Dendritic cell treated with granulocyte-macrophage colony-stimulating factor and Interleukin-4, amounts not matched to agents 40 ng/mL and 50 ng/mL, for 4 days (primary cell): ENCODE data around the gene PCDHGA9.
A peak's percentile ranks its signal among the peaks of the same experiment; 100 is the strongest.

Experiments
- H3K27ac Mint-ChIP-seq: one replicate; pipeline ENCODE4 v1.8.0; 2022; ENCODE audit warnings: mild to moderate bottlenecking, mixed read lengths
- H3K27me3 Mint-ChIP-seq: one replicate; pipeline ENCODE4 v1.8.0; 2022; ENCODE audit warnings: mild to moderate bottlenecking, mixed read lengths
- H3K36me3 Mint-ChIP-seq: one replicate; pipeline ENCODE4 v1.8.0; 2022; ENCODE audit warnings: low read depth, mixed read lengths
- H3K4me1 Mint-ChIP-seq: one replicate; pipeline ENCODE4 v1.8.0; 2022; ENCODE audit warnings: low read depth, mixed read lengths
- H3K4me3 Mint-ChIP-seq: one replicate; pipeline ENCODE4 v1.8.0; 2022; ENCODE audit warnings: mild to moderate bottlenecking, moderate library complexity, mixed read lengths
- H3K9me3 Mint-ChIP-seq: one replicate; pipeline ENCODE4 v1.8.0; 2022; ENCODE audit warnings: mixed read lengths
- intact Hi-C: fragments of 100-400 bp; cut with micrococcal nuclease; formaldehyde crosslinking; loops from one replicate; pipeline ENCODE4 v1.15.0; 2022

The PCDHGA9 gene

DNA sequence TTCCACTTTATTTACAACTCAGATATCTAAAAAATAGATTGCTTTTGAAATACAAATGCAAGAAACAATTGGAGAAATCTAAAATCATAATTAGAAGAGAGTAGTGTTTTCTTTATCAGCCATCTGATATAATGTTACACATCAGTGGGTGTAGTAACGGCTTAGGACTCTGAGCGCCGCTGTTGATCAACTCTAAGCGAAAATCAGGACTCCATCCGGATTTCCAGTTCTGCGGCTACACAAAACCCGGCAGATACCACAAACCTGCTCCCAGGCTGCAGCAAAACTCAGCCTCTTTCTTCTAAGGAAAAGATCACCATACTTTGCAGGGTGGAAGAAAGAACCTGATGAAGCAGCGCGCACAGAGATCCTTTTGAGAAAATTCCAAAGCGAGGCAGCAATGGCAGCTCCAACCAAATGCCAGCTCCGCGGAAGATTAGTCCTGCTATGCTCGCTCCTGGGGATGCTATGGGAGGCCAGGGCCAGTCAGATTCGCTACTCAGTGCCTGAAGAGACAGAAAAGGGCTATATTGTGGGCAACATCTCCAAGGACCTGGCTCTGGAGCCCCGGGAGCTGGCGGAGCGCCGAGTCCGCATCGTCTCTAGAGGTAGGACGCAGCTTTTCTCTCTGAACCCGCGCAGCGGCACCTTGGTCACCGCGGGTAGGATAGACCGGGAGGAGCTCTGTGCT, at the start of gene PCDHGA9:
PCDHGA9 (plus strand) TSS at position 226 of the 691 bp plus-strand sequence; CDS start at position 401, 175 bp downstream.
- Mint-ChIP-seq H3K4me1 (no peaks in the 10 kb centered on the region), H3K9me3 (peaks cover 38% of the 10 kb centered on the region), H3K27me3 (peaks cover 77% of the 10 kb centered on the region), H3K36me3 (no peaks in the 10 kb centered on the region), H3K27ac (no peak within 1 kb of the TSS), H3K4me3 (no peak within 1 kb of the TSS)
- intact Hi-C loops, result no loop called here

GRCh38 chr5:141354900-141355469, 47.6 kb upstream of the PCDHGA9 start, which contains the start of gene PCDHGA4:
Gene PCDHGA4 (plus strand): TSS chr5:141355021. CDS start chr5:141355108, 87 bp downstream.
- H3K4me1 Mint-ChIP-seq, result no peaks in the 10 kb centered on the region
- H3K9me3 Mint-ChIP-seq, result peaks cover 57% of the 10 kb centered on the region
- intact Hi-C loops, result no loop called here
- no peak within 1 kb of the TSS for H3K27ac Mint-ChIP-seq
- no peaks in the 10 kb centered on the region for H3K36me3 Mint-ChIP-seq
- peaks cover 70% of the 10 kb centered on the region for H3K27me3 Mint-ChIP-seq
- peak within 1 kb of the TSS; percentile 23 for H3K4me3 Mint-ChIP-seq

DNA sequence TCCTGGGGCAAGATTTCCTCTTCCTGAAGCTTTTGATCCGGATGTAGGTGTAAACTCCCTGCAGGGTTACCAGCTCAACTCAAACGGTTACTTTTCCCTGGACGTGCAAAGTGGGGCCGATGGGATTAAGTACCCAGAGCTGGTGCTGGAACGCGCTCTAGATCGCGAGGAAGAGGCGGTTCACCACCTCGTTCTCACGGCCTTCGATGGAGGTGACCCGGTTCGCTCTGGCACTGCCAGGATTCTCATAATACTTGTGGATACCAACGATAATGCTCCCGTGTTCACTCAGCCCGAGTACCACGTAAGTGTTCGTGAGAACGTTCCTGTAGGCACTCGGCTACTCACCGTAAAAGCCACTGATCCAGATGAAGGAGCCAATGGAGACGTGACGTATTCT, 46.9 kb upstream of the PCDHGA9 start:
- no peak overlapping the region for H3K4me3 Mint-ChIP-seq
- no peak overlapping the region for H3K27ac Mint-ChIP-seq
- intact Hi-C loops, result no loop called here
- peaks cover 57% of the 10 kb centered on the region for H3K9me3 Mint-ChIP-seq
- peaks cover 70% of the 10 kb centered on the region for H3K27me3 Mint-ChIP-seq
- H3K36me3 Mint-ChIP-seq, result no peaks in the 10 kb centered on the region
- H3K4me1 Mint-ChIP-seq, result no peaks in the 10 kb centered on the region

DNA sequence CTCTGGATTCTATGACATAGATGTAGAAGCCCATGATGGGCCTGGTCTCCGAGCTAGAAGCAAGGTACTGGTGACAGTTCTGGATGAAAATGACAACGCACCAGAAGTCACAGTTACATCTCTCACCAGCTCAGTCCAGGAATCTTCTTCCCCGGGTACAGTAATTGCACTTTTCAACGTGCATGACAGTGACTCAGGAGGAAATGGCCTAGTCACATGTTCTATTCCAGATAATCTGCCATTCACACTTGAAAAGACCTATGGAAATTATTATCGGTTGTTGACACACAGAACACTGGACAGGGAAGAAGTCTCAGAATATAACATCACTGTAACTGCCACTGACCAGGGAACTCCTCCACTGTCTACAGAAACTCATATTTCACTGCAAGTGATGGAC, 46.4 kb upstream of the PCDHGA9 start:
- H3K36me3 Mint-ChIP-seq, result no peaks in the 10 kb centered on the region
- H3K27me3 Mint-ChIP-seq, result peaks cover 70% of the 10 kb centered on the region
- no peaks in the 10 kb centered on the region for H3K4me1 Mint-ChIP-seq
- H3K4me3 Mint-ChIP-seq, result no peak overlapping the region
- peaks cover 57% of the 10 kb centered on the region for H3K9me3 Mint-ChIP-seq
- intact Hi-C loops, result no loop called here
- H3K27ac Mint-ChIP-seq, result no peak overlapping the region

DNA sequence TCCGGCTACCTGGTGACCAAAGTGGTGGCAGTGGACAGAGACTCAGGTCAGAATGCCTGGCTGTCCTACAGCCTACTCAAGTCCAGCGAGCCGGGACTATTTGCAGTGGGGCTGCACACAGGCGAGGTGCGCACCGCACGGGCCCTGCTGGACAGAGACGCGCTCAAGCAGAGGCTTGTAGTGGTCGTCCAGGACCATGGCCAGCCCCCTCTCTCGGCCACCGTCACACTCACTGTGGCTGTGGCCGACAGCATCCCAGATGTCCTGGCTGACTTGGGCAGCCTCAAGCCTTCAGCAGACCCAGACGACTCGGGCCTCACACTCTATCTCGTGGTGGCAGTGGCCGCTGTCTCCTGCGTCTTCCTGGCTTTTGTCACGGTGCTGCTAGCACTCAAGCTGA, 45.6 kb upstream of the PCDHGA9 start:
- Mint-ChIP-seq H3K36me3 (peaks cover under 1% of the 10 kb centered on the region), H3K27ac (no peak overlapping the region), H3K9me3 (peaks cover 57% of the 10 kb centered on the region), H3K4me1 (no peaks in the 10 kb centered on the region), H3K27me3 (peaks cover 70% of the 10 kb centered on the region), H3K4me3 (no peak overlapping the region)
- intact Hi-C loops, result no loop called here

- Mint-ChIP-seq H3K4me1 (no peaks in the 10 kb centered on the region), H3K4me3 (peak within 1 kb of the TSS; percentile 48), H3K27me3 (peaks cover 81% of the 10 kb centered on the region), H3K27ac (no peak within 1 kb of the TSS), H3K36me3 (peaks cover 6% of the 10 kb centered on the region), H3K9me3 (peaks cover 69% of the 10 kb centered on the region)
- intact Hi-C loops, result no loop called here
These were observed 42.7 kb upstream of the PCDHGA9 start, which contains the start of gene PCDHGB2 for GRCh38 chr5:141359790-141360426. Gene PCDHGB2 (plus strand): TSS chr5:141359994. CDS start chr5:141360136, 142 bp downstream.

- Mint-ChIP-seq H3K27ac (no peak overlapping the region), H3K9me3 (peaks cover 70% of the 10 kb centered on the region), H3K4me1 (no peaks in the 10 kb centered on the region), H3K36me3 (peaks cover 6% of the 10 kb centered on the region), H3K27me3 (peaks cover 81% of the 10 kb centered on the region), H3K4me3 (no peak overlapping the region)
- intact Hi-C loops, result no loop called here
These were observed 41.9 kb upstream of the PCDHGA9 start for GRCh38 chr5:141360685-141361084.

DNA sequence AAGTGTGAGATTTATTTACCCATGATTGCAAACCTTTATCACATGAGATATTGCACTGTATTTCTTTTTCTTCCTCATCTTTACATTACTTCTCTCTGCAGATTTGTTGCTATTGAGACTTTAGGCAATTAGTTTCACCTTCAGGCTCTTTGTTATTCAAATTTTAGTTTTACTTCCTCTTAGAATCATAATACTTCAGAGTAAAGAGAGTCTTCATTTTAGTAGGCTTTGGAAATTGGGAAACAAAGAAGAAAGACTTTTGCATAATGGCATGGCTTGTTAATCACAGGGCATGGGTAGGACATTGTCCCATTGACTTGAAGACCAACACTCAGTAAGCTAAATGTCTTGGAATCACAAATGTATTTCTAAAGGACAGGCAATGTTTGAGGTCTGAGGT, 39.9 kb upstream of the PCDHGA9 start:
- no peaks in the 10 kb centered on the region for H3K4me1 Mint-ChIP-seq
- no peak overlapping the region for H3K27ac Mint-ChIP-seq
- H3K36me3 Mint-ChIP-seq, result peaks cover 6% of the 10 kb centered on the region
- peaks cover 67% of the 10 kb centered on the region for H3K9me3 Mint-ChIP-seq
- H3K4me3 Mint-ChIP-seq, result no peak overlapping the region
- peaks cover 79% of the 10 kb centered on the region for H3K27me3 Mint-ChIP-seq
- intact Hi-C loops, result no loop called here

- no peak within 1 kb of the TSS for H3K4me3 Mint-ChIP-seq
- H3K27me3 Mint-ChIP-seq, result peaks cover 76% of the 10 kb centered on the region
- no peak within 1 kb of the TSS for H3K27ac Mint-ChIP-seq
- intact Hi-C loops, result no loop called here
- peaks cover 6% of the 10 kb centered on the region for H3K36me3 Mint-ChIP-seq
- no peaks in the 10 kb centered on the region for H3K4me1 Mint-ChIP-seq
- H3K9me3 Mint-ChIP-seq, result peaks cover 67% of the 10 kb centered on the region
These were observed 38.5 kb upstream of the PCDHGA9 start, which contains the start of gene PCDHGA5 for GRCh38 chr5:141363952-141364660. Gene PCDHGA5 (plus strand): TSS chr5:141364162. CDS start chr5:141364331, 169 bp downstream.

DNA sequence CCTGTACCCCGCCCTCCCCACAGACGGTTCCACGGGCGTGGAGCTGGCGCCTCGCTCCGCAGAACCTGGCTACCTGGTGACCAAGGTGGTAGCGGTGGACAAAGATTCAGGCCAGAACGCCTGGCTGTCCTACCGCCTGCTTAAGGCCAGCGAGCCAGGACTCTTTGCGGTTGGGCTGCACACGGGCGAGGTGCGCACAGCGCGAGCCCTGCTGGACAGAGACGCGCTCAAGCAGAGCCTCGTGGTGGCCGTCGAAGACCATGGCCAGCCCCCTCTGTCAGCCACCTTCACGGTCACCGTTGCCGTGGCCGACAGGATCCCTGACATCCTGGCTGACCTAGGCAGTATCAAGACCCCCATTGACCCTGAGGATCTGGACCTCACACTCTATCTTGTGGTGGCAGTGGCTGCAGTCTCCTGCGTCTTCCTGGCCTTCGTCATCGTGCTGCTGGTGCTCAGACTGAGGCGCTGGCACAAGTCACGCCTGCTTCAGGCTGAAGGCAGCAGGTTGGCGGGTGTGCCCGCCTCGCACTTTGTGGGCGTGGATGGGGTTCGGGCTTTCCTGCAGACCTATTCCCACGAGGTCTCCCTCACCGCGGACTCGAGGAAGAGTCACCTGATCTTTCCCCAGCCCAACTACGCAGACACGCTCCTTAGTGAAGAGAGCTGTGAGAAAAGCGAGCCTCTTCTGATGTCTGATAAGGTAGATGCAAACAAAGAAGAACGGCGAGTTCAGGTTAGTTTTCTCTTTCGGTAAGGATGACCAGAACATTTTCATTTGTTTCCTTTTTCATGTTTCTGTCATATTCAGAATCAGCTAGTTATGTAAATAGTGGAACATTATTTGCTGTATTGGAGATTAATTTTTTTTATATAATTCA, 36.3 kb upstream of the PCDHGA9 start:
- H3K4me1 Mint-ChIP-seq, result peaks cover 10% of the 10 kb centered on the region
- H3K27me3 Mint-ChIP-seq, result peaks cover 76% of the 10 kb centered on the region
- H3K4me3 Mint-ChIP-seq, result no peak overlapping the region
- H3K27ac Mint-ChIP-seq, result no peak overlapping the region
- peaks cover 63% of the 10 kb centered on the region for H3K9me3 Mint-ChIP-seq
- peaks cover 6% of the 10 kb centered on the region for H3K36me3 Mint-ChIP-seq
- intact Hi-C loops, result no loop called here

GRCh38 chr5:141369994-141370848, 32.4 kb upstream of the PCDHGA9 start, which contains the start of gene PCDHGB3:
Gene PCDHGB3 (plus strand): TSS chr5:141370242. CDS start chr5:141370395, 153 bp downstream.
- Mint-ChIP-seq H3K27me3 (peaks cover 71% of the 10 kb centered on the region), H3K9me3 (peaks cover 65% of the 10 kb centered on the region), H3K4me1 (peaks cover 10% of the 10 kb centered on the region), H3K27ac (peak within 1 kb of the TSS; percentile 54), H3K4me3 (peak within 1 kb of the TSS; percentile 75), H3K36me3 (no peaks in the 10 kb centered on the region)
- intact Hi-C loops, result no loop called here
